GM19395 (cell line): Measurements from ENCODE around the gene SLC5A1.

Experiments used
- ATAC-seq: cut with Tn5 transposase; IDR thresholded peaks from one replicate; pipeline ENCODE4 v1.9.1; 2021; ENCODE audit warnings: mild to moderate bottlenecking, moderate library complexity; ENCODE audit not compliant: unreplicated experiment

SLC5A1 gene

DNA sequence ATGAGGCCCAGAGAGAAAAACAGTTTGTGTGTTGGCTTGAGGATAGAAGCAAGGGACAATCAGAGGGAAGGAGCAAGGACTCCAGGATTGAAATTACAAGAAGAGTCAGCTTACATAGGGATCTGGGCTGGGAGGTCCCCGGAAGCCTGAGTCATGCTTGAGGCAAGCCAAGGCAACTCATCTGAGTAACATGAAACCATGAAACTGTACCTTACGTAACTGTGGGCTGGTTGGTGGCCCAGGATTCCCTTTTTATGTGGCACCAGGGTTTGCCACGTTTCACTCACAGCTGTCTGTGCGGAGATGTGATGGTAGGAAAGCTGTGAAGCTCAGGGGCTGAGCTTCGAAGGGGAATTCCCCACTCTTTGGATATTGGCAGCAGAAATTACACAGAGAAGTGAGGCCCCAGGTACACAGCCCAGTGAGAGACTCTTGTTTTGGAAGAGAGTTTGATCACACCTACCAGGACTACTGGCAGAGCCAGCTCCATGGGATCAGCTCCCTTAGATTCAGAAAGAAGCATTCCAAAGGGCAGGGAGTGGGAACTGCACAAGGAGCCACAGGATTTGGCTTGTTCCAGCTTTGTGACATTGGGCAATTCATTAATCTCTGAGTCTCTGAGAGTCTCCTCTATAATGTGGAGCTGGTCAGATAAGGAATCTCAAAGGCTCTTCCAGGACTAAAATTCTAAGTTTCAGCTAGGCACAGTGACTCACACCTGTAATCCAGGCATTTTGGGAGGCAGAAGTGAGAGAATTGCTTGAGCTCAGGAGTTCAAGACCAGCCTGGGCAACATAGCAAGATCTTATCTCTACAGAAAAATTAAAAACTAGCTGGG is 7.8 kb downstream of the SLC5A1 start:
- no peak for ATAC-seq

GRCh38 chr22:32052244-32052643 is 9.2 kb downstream of the SLC5A1 start:
- no peak for ATAC-seq

DNA sequence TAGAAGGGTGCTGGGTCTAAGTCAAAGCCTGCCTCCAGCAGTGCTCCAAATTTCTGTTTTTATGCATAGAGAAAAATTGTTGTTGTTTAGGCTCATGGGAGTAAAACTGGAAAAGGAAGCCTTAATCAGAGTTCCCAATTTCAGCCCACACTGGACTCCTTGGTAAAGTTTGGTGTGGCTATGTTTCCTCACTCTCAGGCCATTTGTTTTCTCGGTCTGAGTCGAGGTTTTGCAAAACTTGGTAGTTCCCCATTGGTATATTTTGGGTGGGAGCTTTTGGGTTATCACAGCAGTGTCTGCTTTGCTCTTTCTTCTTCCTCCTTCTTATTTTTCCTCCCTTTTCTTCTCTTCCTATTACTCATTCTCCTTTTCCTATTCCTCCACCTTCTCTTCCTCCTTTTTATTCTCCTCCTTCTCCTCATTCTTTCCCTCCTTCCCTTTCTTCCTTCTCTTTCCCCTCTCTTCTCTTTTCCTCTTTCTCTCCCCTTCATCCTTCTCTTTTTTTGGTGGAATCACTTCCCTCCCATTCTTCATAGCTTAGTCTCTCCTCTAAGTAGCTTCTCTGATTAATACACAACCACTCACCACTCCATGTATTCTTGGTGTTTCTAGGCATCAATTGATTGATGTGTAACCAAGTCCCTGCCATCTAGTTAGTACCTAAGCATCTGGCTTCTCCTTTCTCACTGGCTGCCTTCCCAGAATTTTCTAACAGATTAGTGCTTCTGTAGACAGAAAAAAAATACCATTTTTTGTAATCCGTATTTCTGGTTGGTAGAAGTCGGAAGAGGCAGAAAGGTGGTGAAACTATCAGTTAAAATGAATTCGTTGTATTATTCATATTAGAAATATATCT is 10.1 kb downstream of the SLC5A1 start:
- ATAC-seq, result no peak

GRCh38 chr22:32055069-32055468 is 12.0 kb downstream of the SLC5A1 start:
- no peak for ATAC-seq

DNA sequence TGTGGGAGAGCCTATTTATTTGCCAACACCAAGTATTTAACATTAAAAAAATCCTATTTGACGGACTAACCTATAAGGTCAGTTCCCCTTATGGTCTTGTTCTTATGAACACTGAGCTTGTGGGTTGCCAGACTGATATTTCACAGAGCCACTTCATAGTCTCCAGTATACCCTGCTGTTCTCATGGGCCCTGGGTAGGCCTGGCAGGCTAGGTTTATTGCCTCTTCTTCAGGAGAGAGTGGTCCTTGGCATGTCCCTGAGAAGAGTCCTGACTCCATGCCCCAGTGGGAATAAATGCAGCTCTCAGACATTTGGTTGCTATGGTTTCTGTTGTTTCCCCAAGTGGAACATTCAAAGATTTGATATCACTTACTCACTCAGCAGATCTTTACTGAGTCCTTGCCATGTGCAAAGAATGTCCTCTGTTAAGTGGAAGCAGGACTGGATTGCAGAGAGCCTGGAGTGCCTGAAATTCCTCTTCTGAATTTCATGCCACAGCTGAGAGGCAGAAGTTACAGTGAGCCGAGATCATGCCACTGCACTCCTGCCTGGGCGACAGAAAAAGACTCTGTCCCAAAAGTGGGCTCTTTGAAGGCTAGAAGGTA is 15.7 kb downstream of the SLC5A1 start:
- no peak for ATAC-seq

- no peak for ATAC-seq
Observed at GRCh38 chr22:32059426-32059825, 16.4 kb downstream of the SLC5A1 start.

GRCh38 chr22:32063701-32064100 is 20.6 kb downstream of the SLC5A1 start:
- ATAC-seq, result no peak

DNA sequence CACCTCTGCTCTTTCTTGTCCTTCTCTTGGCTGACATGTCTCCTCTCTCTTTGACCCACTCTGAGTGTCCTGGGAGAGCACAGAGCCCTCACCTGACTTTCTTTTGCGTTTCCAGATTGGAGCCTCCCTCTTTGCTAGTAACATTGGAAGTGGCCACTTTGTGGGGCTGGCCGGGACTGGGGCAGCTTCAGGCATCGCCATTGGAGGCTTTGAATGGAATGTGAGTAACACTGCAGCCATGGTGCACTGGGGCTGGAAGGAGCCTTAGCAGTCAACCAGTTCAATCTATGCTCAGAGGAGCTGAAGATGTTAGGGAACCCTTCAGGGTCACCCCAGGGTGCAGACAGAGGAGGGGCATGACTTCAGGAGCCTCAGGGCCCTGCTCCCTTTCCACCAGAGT is 23.8 kb downstream of the SLC5A1 start:
- no peak for ATAC-seq

DNA sequence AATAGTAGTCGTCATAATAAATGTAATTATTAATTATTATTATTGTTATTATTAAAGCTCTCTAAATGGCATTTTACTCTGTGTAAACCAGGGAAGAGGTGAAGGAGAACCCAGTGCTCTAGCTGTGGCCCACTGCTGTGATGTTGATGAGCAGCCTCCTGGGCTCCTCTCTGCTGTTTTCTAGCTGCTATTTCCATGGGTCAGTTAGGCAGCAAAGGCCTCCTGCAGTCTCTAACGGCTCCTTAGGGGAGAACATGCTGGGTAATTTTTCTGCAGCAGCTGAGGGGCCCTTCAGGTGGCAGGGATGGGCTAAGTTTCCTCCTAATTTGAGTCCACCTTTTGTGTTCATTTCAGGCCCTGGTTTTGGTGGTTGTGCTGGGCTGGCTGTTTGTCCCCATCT is 24.6 kb downstream of the SLC5A1 start:
- ATAC-seq, result no peak

GRCh38 chr22:32069579-32070372 is 26.7 kb downstream of the SLC5A1 start:
- ATAC-seq, result no peak

DNA sequence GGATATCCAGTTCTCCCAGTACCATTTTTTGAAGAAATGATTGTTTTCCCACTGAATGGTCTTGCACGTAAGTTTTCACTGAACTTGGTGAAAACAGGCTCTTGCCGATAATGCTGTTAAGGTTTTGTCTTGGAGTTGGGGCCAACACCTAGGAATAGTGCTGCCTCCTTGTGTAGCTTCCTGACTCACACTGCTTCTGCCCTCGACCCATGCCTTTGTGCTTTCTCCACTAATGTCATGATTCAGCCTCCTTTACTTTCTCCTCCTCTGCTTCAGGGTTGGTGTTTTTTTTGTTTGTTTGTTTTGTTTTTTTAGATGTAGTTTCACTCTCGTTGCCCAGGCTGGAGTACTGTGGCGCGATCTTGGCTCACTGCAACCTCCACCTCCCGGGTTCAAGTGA is 30.2 kb downstream of the SLC5A1 start:
- no peak for ATAC-seq

DNA sequence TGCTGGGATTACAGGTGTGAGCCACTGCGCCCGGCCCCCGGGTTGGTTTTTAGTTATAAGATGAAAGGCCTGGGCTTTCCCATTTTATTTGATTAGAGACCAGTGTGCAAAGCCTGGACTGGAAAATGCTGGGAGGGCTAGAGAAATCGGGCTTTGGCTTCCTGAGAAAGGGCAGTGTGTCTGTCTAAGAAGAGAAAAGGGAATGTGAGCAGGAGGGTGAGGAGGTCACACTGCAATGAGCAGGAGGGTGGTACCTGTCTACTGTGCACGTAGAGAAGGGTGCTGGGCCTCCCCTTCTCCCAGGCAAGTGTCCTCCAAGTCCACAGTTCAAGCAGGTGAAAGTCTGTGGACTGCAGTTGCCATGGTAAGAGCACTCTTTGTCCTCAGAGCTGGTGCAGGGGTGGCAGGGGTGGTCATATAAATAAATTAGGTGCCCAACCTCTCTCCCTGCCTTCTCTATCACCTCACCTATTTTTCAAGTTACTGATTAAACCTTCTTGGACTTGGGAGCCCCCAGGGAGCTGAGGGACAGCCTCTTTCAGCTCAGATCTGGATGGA is 30.8 kb downstream of the SLC5A1 start:
- no peak for ATAC-seq

GRCh38 chr22:32075997-32076760 is 33.1 kb downstream of the SLC5A1 start:
- ATAC-seq, result no peak

DNA sequence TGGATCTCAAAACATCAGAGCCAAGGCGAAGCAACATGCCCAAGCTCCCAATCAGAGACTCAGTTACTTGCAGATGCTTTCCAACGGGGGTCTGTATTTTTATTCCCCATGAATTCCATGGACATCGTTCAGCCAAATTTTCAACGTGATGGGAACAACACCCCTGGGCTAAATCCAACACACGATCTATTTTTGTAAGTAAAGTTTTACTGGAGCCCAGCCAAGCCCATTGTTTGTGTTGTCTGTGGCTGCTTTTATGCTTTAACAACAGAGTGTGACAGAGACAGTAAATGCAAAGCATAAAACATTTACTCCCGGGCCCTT is 33.7 kb downstream of the SLC5A1 start:
- no peak for ATAC-seq

DNA sequence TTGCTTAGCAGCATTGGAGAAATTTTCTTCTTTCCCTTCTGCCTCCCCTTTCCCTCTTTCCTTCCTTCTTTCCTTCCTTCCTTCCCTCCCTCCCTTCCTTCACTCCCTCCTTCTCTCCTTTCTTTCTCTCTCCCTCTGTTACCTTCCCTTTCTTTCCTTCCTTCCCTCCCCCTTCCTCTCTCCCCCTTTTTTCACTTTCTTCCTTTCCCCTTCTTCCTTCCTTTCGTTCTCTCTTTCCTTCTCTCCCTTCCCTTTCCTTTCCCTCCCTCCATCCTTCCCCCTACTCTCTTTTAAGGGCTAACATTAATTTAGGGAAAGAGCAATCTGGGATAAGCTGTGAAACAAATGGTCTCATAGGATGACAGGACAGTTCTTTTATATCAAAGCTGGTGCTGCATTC is 34.1 kb downstream of the SLC5A1 start:
- no peak for ATAC-seq

GRCh38 chr22:32079130-32080089 is 36.3 kb downstream of the SLC5A1 start:
- ATAC-seq, result no peak

- no peak for ATAC-seq
Observed at GRCh38 chr22:32080904-32081303, 37.8 kb downstream of the SLC5A1 start.

DNA sequence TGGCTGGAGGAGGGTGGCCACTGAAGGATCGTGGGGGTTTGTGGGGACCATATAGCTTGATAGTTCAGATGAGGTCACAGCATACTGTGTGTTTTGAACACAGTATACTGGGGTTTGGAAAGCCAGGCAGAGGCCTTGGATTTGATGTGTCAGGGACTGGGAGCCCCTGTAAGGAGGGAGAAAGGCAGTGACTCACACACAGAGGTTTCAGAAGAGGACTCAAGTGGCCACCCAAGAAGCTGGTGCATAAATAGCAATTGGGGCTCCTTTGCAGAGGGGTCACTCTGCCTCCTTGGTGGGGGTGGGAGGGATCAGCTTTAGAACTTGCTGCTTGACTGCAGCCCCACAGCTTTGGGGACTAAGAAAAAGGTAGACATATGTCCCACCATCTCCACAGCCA is 39.3 kb downstream of the SLC5A1 start:
- ATAC-seq, result no peak

GRCh38 chr22:32083000-32083399 is 39.9 kb downstream of the SLC5A1 start:
- ATAC-seq, result no peak
